PC-3 (cell line): ENCODE results near the gene ZMYM2. TPM values are rescaled to one million over a fixed set of nuclear protein-coding genes. Genes with fewer than 3 reads are reported as not detected.
A peak's percentile ranks its signal among the peaks of the same experiment; 100 is the strongest.

Experiments used
- ATAC-seq: fragments of 200-7000 bp; cut with Tn5 transposase; 2 replicates; pipeline ENCODE4 v1.9.1; 2020; ENCODE audit warnings: mild to moderate bottlenecking, moderate library complexity
- BruUV-seq: library from RNA; stranded (reverse); fragments of 400-500 nt; replicated peaks from 2 replicates; lab custom pipeline; 2021; lab: Mats Ljungman, UMichigan
- CTCF ChIA-PET: fragments of 300-600 bp; sonication (Branson Sonifier 250); formaldehyde crosslinking; loops from one replicate; lab custom pipeline; 2022; ENCODE audit warnings: antibody characterized with exemption; lab: Charles Lee
- POLR2A ChIA-PET: fragments of 300-600 bp; sonication (Branson Sonifier 250); formaldehyde crosslinking; loops from one replicate; lab custom pipeline; 2022; ENCODE audit warnings: antibody characterized with exemption; ENCODE audit not compliant: unreplicated experiment; lab: Charles Lee
- DNase-seq: peaks from one replicate; pipeline ENCODE4 v3.0.0-alpha.2; 2015
- H2AFZ ChIP-seq: fragments of 300-600 bp; sonication (generic); 2 replicates; pipeline ENCODE4 v1.6.0; 2016; ENCODE audit warnings: antibody characterized with exemption, low read length
- H3F3A ChIP-seq: fragments of 300-600 bp; sonication (generic); one replicate; pipeline ENCODE4 v1.6.0; 2017; ENCODE audit warnings: antibody characterized with exemption, low read length, control low read depth, mild to moderate bottlenecking; ENCODE audit not compliant: unreplicated experiment
- H3K27ac ChIP-seq: fragments of 300-600 bp; sonication (generic); 2 replicates; pipeline ENCODE4 v1.5.1; 2016; ENCODE audit warnings: mild to moderate bottlenecking, low read length
- H3K27me3 ChIP-seq: fragments of 300-600 bp; sonication (generic); 2 replicates; pipeline ENCODE4 v1.6.1; 2016; ENCODE audit warnings: low read length, mixed read lengths
- H3K36me3 ChIP-seq: fragments of 300-600 bp; sonication (generic); 2 replicates; pipeline ENCODE4 v1.6.1; 2016; ENCODE audit warnings: low read depth, mixed run types, low read length, mixed read lengths
- H3K4me1 ChIP-seq: fragments of 300-600 bp; sonication (generic); 2 replicates; pipeline ENCODE4 v1.5.1; 2016; ENCODE audit warnings: low read length; ENCODE audit not compliant: insufficient read depth
- H3K4me2 ChIP-seq: fragments of 300-600 bp; sonication (generic); 2 replicates; pipeline ENCODE4 v1.6.0; 2016; ENCODE audit warnings: low read length
- H3K4me3 ChIP-seq: fragments of 300-600 bp; sonication (generic); 2 replicates; pipeline ENCODE4 v1.5.1; 2016; ENCODE audit warnings: mild to moderate bottlenecking, low read length, mixed read lengths
- H3K79me2 ChIP-seq: fragments of 300-600 bp; sonication (generic); 2 replicates; pipeline ENCODE4 v1.6.1; 2017; ENCODE audit warnings: low read length, mixed read lengths
- H3K9ac ChIP-seq: fragments of 300-600 bp; sonication (generic); 2 replicates; pipeline ENCODE4 v1.6.0; 2016; ENCODE audit warnings: mild to moderate bottlenecking, low read length
- H3K9me2 ChIP-seq: fragments of 300-600 bp; sonication (generic); replicated peaks from 2 replicates; pipeline ENCODE4 v1.6.1; 2016; ENCODE audit warnings: mixed run types, low read length, mixed read lengths
- H3K9me3 ChIP-seq: fragments of 300-600 bp; sonication (generic); 2 replicates; pipeline ENCODE4 v1.6.1; 2016; ENCODE audit warnings: low read length, mixed read lengths
- H4K20me1 ChIP-seq: fragments of 300-600 bp; sonication (generic); 2 replicates; pipeline ENCODE4 v1.6.1; 2016; ENCODE audit warnings: low read length, mixed read lengths
- EZH2 ChIP-seq: fragments of 300-600 bp; sonication (generic); IDR thresholded peaks from one replicate; pipeline ENCODE4 v1.6.1; 2017; ENCODE audit warnings: antibody characterized with exemption, mild to moderate bottlenecking, low read length; ENCODE audit not compliant: unreplicated experiment
- EZH2phosphoT487 ChIP-seq: fragments of 300-600 bp; sonication (generic); IDR thresholded peaks from 2 replicates; pipeline ENCODE4 v1.6.1; 2018; ENCODE audit warnings: mild to moderate bottlenecking, antibody characterized with exemption, low read length, borderline replicate concordance
- intact Hi-C: fragments of 100-400 bp; cut with micrococcal nuclease; formaldehyde crosslinking; loops from 2 replicates; pipeline ENCODE4 v1.9.0; 2023
- total RNA-seq: library from RNA; depleted of rRNA; stranded (reverse); fragments of >200 nt; gene quantifications from 2 replicates; pipeline ENCODE4 v1.2.3, GENCODE V29; 2014
- TF ChIP-seq, protein P1 (sequence below): fragments of 300-600 bp; sonication (generic); conservative IDR thresholded peaks from 2 replicates; pipeline ENCODE4 v1.5.1; 2017; ENCODE audit warnings: antibody characterized with exemption, low read depth, mild to moderate bottlenecking, low read length

ZMYM2 gene
- total RNA-seq, 1 experiment from 2014 or later: 34.7 TPM

DNA sequence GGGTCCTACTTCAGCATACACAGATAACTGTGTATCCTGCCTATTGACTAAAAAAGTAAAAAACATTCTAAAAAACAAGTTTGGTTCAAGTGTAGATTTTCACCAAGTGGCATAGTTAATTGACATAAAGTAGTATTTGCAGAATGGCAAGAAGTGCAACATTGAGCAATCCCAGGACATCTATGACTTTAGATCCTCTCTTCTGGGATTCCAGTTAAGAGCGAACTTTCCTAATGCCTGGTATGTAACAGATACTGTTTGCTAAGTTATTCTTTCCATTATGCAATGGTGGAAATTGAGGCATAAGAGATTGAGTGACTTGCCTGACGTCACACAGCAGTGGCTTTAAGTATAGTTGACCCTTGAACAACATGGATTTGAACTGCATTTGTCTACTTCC, 96.1 kb downstream of the ZMYM2 start:
- Histone ChIP-seq H3K9me2 (no peaks in the 10 kb centered on the region), H3K36me3 (peaks cover 26% of the 10 kb centered on the region), H2AFZ (no peak overlapping the region), H3K4me3 (no peak overlapping the region), H3K9me3 (no peaks in the 10 kb centered on the region), H3K27me3 (no peaks in the 10 kb centered on the region), H3K79me2 (no peaks in the 10 kb centered on the region), H3F3A (no peaks in the 10 kb centered on the region), H3K4me1 (no peaks in the 10 kb centered on the region), H3K4me2 (no peak overlapping the region), H3K27ac (no peak overlapping the region), H4K20me1 (no peaks in the 10 kb centered on the region), H3K9ac (no peak overlapping the region)
- ChIA-PET POLR2A (no interaction called here), CTCF (no interaction called here)
- TF ChIP-seq, protein P1, sequence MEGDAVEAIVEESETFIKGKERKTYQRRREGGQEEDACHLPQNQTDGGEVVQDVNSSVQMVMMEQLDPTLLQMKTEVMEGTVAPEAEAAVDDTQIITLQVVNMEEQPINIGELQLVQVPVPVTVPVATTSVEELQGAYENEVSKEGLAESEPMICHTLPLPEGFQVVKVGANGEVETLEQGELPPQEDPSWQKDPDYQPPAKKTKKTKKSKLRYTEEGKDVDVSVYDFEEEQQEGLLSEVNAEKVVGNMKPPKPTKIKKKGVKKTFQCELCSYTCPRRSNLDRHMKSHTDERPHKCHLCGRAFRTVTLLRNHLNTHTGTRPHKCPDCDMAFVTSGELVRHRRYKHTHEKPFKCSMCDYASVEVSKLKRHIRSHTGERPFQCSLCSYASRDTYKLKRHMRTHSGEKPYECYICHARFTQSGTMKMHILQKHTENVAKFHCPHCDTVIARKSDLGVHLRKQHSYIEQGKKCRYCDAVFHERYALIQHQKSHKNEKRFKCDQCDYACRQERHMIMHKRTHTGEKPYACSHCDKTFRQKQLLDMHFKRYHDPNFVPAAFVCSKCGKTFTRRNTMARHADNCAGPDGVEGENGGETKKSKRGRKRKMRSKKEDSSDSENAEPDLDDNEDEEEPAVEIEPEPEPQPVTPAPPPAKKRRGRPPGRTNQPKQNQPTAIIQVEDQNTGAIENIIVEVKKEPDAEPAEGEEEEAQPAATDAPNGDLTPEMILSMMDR: no peak
- TF ChIP-seq EZH2phosphoT487 (no peak), EZH2 (no peak)
- ATAC-seq (no peak), DNase-seq (no peak)
- intact Hi-C loops: no loop called here
- BruUV-seq: no TSS peak

DNA sequence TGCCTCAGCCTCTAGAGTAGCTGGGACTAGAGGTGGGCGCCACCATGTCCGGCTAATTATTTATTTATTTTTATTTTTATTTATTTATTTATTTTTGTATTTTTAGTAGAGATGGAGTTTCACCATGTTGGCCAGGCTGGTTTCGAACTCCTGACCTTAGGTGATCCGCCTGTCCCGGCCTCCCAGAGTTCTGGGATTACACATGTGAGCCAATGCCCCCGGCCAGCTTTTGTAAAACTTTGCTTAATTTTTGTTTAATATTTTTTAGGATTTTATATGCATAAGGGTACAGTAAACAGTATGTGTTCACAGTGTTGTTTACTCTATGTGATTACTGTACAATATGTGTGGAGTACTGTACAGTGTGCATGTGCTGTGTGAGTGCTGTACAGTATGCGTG, 98.7 kb downstream of the ZMYM2 start:
- no peaks in the 10 kb centered on the region for H3K9me2 ChIP-seq
- no peaks in the 10 kb centered on the region for H3K4me1 ChIP-seq
- H3F3A ChIP-seq: no peaks in the 10 kb centered on the region
- intact Hi-C loops: no loop called here
- H3K4me3 ChIP-seq: no peak overlapping the region
- H3K27me3 ChIP-seq: no peaks in the 10 kb centered on the region
- H3K9ac ChIP-seq: no peak overlapping the region
- no TSS peak for BruUV-seq
- H3K27ac ChIP-seq: no peak overlapping the region
- CTCF ChIA-PET: no interaction called here
- no peaks in the 10 kb centered on the region for H4K20me1 ChIP-seq
- TF ChIP-seq EZH2phosphoT487 (no peak), EZH2 (no peak)
- TF ChIP-seq, protein P1: no peak
- ATAC-seq (no peak), DNase-seq (no peak)
- H3K9me3 ChIP-seq: no peaks in the 10 kb centered on the region
- no peak overlapping the region for H3K4me2 ChIP-seq
- peaks cover 38% of the 10 kb centered on the region for H3K36me3 ChIP-seq
- H2AFZ ChIP-seq: no peak overlapping the region
- POLR2A ChIA-PET: no interaction called here
- H3K79me2 ChIP-seq: no peaks in the 10 kb centered on the region

DNA sequence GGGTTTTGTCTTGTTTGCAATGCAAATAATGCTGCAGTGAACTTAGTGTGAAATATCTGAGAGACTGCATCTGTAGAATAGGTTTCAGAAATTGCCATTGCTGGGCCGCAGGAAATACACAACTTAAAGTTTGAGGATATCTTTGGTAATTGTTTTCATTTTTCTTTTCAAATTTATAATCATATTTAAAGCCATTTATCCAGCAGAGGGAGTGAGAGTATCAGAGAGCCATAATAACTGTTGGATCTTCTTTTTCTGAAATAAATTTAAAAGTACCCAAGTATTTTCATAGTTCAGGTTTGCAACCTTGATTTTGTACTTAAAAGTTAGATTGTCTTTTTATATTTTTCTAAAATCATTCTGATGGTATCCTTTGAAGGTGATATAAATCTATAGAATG, 99.4 kb downstream of the ZMYM2 start:
- Histone ChIP-seq H3K9ac (no peak overlapping the region), H3K9me3 (no peaks in the 10 kb centered on the region), H4K20me1 (no peaks in the 10 kb centered on the region), H3K27me3 (no peaks in the 10 kb centered on the region), H3K4me2 (no peak overlapping the region), H3K27ac (no peak overlapping the region), H3F3A (no peaks in the 10 kb centered on the region), H3K36me3 (peaks cover 44% of the 10 kb centered on the region), H3K79me2 (no peaks in the 10 kb centered on the region), H3K4me3 (no peak overlapping the region), H3K4me1 (no peaks in the 10 kb centered on the region), H3K9me2 (no peaks in the 10 kb centered on the region), H2AFZ (no peak overlapping the region)
- intact Hi-C loops: loop anchor here (2.0 kb wide), 1 partner anchor 105 kb away; no protein-coding TSS in a partner anchor
- ATAC-seq (no peak), DNase-seq (peak; percentile 7)
- ChIA-PET POLR2A (no interaction called here), CTCF (no interaction called here)
- BruUV-seq: no TSS peak
- no peak for TF ChIP-seq EZH2
- TF ChIP-seq, protein P1: peak; percentile 44; the same call in 1 of the 2 replicates
- no peak for TF ChIP-seq EZH2phosphoT487
